AG09309 (cell line): ENCODE measurements around the gene DPH3.

Experiments
- DNase-seq: peaks from one replicate; pipeline ENCODE4 v3.0.0-alpha.2; 2010; ENCODE audit warnings: low read depth
- H3K4me3 ChIP-seq: 2 replicates; pipeline ENCODE4 v1.5.1; 2011; ENCODE audit warnings: mild to moderate bottlenecking, low read depth, low read length, moderate library complexity; ENCODE audit not compliant: control insufficient read depth
- CTCF ChIP-seq: IDR thresholded peaks from 2 replicates; pipeline ENCODE4 v1.5.1; 2011; ENCODE audit warnings: mild to moderate bottlenecking, low read depth, low read length, inconsistent platforms; ENCODE audit not compliant: insufficient read depth, control insufficient read depth; ENCODE audit errors: missing control alignments

DPH3 gene

GRCh38 chr3:16307832-16308531 is 43.2 kb upstream of the DPH3 start:
- no peak overlapping the region for H3K4me3 ChIP-seq
- no peak for TF ChIP-seq CTCF
- no peak for DNase-seq

- H3K4me3 ChIP-seq = no peak overlapping the region
- no peak for TF ChIP-seq CTCF
- DNase-seq = no peak
Observed at GRCh38 chr3:16305111-16305541, 40.4 kb upstream of the DPH3 start.

GRCh38 chr3:16304061-16305010 is 39.6 kb upstream of the DPH3 start:
- no peak for TF ChIP-seq CTCF
- no peak overlapping the region for H3K4me3 ChIP-seq
- no peak for DNase-seq

- no peak overlapping the region for H3K4me3 ChIP-seq
- no peak for DNase-seq
- TF ChIP-seq CTCF = no peak
Observed at GRCh38 chr3:16303037-16303575, 38.4 kb upstream of the DPH3 start.

- no peak overlapping the region for H3K4me3 ChIP-seq
- DNase-seq = no peak
- TF ChIP-seq CTCF = no peak
Observed at GRCh38 chr3:16302082-16302631, 37.4 kb upstream of the DPH3 start.

GRCh38 chr3:16301507-16301906 is 36.8 kb upstream of the DPH3 start:
- DNase-seq = no peak
- no peak for TF ChIP-seq CTCF
- no peak overlapping the region for H3K4me3 ChIP-seq
